Measurements from ENCODE around the gene KANSL3.

Gene KANSL3

GRCh38 chr2:96547203-96547641 lies 90.9 kb downstream of the KANSL3 start:
- no peak overlapping the region for H3K4me3 ChIP-seq (ENCODE audit: low read depth, low read length)
- H3K79me2 ChIP-seq: no peaks in the 10 kb centered on the region
- H3K9me3 ChIP-seq (ENCODE audit: control insufficient read depth, low read length): no peaks in the 10 kb centered on the region
- no peaks in the 10 kb centered on the region for H3K27me3 ChIP-seq (ENCODE audit: control insufficient read depth, insufficient read depth, low read length)
- H3K4me2 ChIP-seq (ENCODE audit: low read length): no peak overlapping the region
- TF ChIP-seq CTCF (IDR thresholded peaks at IDR 0.05): no peak
- H3K27ac ChIP-seq: no peak overlapping the region
- no peak overlapping the region for H3K9ac ChIP-seq
- H2AFZ ChIP-seq: no peak overlapping the region
- H3K36me3 ChIP-seq (ENCODE audit: control insufficient read depth, insufficient read depth, low read length): no peaks in the 10 kb centered on the region
- H3K4me1 ChIP-seq: no peaks in the 10 kb centered on the region

- Histone ChIP-seq H3K9ac (no peak overlapping the region), H3K4me1 (no peaks in the 10 kb centered on the region), H3K36me3 (ENCODE audit: control insufficient read depth, insufficient read depth, low read length) (no peaks in the 10 kb centered on the region)
These were observed 91.3 kb downstream of the KANSL3 start for GRCh38 chr2:96546797-96547196.

GRCh38 chr2:96546321-96546720 lies 91.8 kb downstream of the KANSL3 start:
- H3K27ac ChIP-seq: no peak overlapping the region
- no peak overlapping the region for H3K4me3 ChIP-seq (ENCODE audit: low read depth, low read length)
- H3K9me3 ChIP-seq (ENCODE audit: control insufficient read depth, low read length): no peaks in the 10 kb centered on the region
- H2AFZ ChIP-seq: no peak overlapping the region
- H3K27me3 ChIP-seq (ENCODE audit: control insufficient read depth, insufficient read depth, low read length): no peaks in the 10 kb centered on the region
- H3K9ac ChIP-seq: no peak overlapping the region
- no peaks in the 10 kb centered on the region for H3K36me3 ChIP-seq (ENCODE audit: control insufficient read depth, insufficient read depth, low read length)
- H3K79me2 ChIP-seq: no peaks in the 10 kb centered on the region
- no peak overlapping the region for H3K4me2 ChIP-seq (ENCODE audit: low read length)
- H3K4me1 ChIP-seq: no peaks in the 10 kb centered on the region
- no peak for TF ChIP-seq CTCF (IDR thresholded peaks at IDR 0.05)

More at GRCh38 chr2:96546797-96547196, 91.3 kb downstream of the KANSL3 start:
- no peak overlapping the region for H2AFZ ChIP-seq
- no peak overlapping the region for H3K4me2 ChIP-seq (ENCODE audit: low read length)
- H3K27me3 ChIP-seq (ENCODE audit: control insufficient read depth, insufficient read depth, low read length): no peaks in the 10 kb centered on the region
- no peaks in the 10 kb centered on the region for H3K9me3 ChIP-seq (ENCODE audit: control insufficient read depth, low read length)
- no peak for TF ChIP-seq CTCF (IDR thresholded peaks at IDR 0.05)
- no peak overlapping the region for H3K4me3 ChIP-seq (ENCODE audit: low read depth, low read length)
- H3K79me2 ChIP-seq: no peaks in the 10 kb centered on the region
- H3K27ac ChIP-seq: no peak overlapping the region
